ENCODE data around the gene TRRAP.

- no peak for TF ChIP-seq CTCF (conservative IDR thresholded peaks at IDR 0.05; ENCODE audit: low read depth in 2 of 2)
- no peak for TF ChIP-seq EZH2phosphoT487 (IDR thresholded peaks at IDR 0.05; ENCODE audit: unreplicated experiment)
- TF ChIP-seq POLR2AphosphoS5 (IDR thresholded peaks at IDR 0.05; ENCODE audit: low read depth), result no peak
- no peak for TF ChIP-seq EZH2 (IDR thresholded peaks at IDR 0.05; ENCODE audit: low read depth, unreplicated experiment)
- no peak for TF ChIP-seq REST (IDR thresholded peaks at IDR 0.05; ENCODE audit: unreplicated experiment)
- TF ChIP-seq JUNB (IDR thresholded peaks at IDR 0.05; ENCODE audit: unreplicated experiment), result no peak
Observed at GRCh38 chr7:99050971-99051370, 172.6 kb downstream of the TRRAP start.

Measured in GM23338 (cell line).